Fibroblast of the aortic adventitia (primary cell): Measurements from ENCODE around the gene NTSR1. TPM values are rescaled to one million over a fixed set of nuclear protein-coding genes. Genes with fewer than 3 reads are reported as not detected.

Experiments used
- DNase-seq: peaks from one replicate; pipeline ENCODE4 v3.0.0-alpha.2; 2010; ENCODE audit warnings: low read depth
- H3K4me3 ChIP-seq: 2 replicates; pipeline ENCODE4 v1.5.1; 2011; ENCODE audit warnings: low read depth, mild to moderate bottlenecking, control low read depth, low read length, moderate library complexity
- total RNA-seq: library from RNA; depleted of rRNA; stranded (reverse); fragments of >200 nt; gene quantifications from 2 replicates; pipeline ENCODE4 v1.2.3, GENCODE V29; 2012; ENCODE audit warnings: low replicate concordance
- TF ChIP-seq, protein P1 (sequence below): IDR thresholded peaks from 2 replicates; pipeline ENCODE4 v1.5.1; 2011; ENCODE audit warnings: mild to moderate bottlenecking, low read length, control low read depth, inconsistent platforms; ENCODE audit not compliant: insufficient read depth

NTSR1 gene
- total RNA-seq, 1 donor, result 8.0 TPM

DNA sequence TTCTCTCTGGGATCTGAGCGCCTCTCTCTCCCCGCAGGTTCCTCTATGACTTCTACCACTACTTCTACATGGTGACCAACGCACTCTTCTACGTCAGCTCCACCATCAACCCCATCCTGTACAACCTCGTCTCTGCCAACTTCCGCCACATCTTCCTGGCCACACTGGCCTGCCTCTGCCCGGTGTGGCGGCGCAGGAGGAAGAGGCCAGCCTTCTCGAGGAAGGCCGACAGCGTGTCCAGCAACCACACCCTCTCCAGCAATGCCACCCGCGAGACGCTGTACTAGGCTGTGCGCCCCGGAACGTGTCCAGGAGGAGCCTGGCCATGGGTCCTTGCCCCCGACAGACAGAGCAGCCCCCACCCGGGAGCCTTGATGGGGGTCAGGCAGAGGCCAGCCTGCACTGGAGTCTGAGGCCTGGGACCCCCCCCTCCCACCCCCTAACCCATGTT is 51.4 kb downstream of the NTSR1 start:
- DNase-seq, result no peak
- H3K4me3 ChIP-seq, result no peak overlapping the region
- TF ChIP-seq, protein P1, sequence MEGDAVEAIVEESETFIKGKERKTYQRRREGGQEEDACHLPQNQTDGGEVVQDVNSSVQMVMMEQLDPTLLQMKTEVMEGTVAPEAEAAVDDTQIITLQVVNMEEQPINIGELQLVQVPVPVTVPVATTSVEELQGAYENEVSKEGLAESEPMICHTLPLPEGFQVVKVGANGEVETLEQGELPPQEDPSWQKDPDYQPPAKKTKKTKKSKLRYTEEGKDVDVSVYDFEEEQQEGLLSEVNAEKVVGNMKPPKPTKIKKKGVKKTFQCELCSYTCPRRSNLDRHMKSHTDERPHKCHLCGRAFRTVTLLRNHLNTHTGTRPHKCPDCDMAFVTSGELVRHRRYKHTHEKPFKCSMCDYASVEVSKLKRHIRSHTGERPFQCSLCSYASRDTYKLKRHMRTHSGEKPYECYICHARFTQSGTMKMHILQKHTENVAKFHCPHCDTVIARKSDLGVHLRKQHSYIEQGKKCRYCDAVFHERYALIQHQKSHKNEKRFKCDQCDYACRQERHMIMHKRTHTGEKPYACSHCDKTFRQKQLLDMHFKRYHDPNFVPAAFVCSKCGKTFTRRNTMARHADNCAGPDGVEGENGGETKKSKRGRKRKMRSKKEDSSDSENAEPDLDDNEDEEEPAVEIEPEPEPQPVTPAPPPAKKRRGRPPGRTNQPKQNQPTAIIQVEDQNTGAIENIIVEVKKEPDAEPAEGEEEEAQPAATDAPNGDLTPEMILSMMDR, result no peak

DNA sequence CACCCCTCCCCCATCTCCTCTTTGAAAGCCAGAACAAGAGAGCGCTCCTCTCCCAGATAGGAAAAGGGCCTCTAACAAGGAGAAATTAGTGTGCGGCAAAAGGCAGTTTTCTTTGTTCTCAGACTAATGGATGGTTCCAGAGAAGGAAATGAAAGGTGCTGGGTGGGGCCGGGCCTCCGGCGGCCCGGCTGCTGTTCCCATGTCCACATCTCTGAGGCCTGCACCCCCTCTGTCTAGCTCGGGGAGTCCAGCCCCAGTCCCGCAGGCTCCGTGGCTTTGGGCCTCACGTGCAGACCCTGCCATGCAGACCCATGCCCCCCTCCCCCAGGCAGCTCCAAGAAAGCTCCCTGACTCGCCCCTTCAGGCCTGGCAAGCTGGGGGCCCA is 51.8 kb downstream of the NTSR1 start:
- no peak overlapping the region for H3K4me3 ChIP-seq
- TF ChIP-seq, protein P1, result no peak
- DNase-seq, result no peak

DNA sequence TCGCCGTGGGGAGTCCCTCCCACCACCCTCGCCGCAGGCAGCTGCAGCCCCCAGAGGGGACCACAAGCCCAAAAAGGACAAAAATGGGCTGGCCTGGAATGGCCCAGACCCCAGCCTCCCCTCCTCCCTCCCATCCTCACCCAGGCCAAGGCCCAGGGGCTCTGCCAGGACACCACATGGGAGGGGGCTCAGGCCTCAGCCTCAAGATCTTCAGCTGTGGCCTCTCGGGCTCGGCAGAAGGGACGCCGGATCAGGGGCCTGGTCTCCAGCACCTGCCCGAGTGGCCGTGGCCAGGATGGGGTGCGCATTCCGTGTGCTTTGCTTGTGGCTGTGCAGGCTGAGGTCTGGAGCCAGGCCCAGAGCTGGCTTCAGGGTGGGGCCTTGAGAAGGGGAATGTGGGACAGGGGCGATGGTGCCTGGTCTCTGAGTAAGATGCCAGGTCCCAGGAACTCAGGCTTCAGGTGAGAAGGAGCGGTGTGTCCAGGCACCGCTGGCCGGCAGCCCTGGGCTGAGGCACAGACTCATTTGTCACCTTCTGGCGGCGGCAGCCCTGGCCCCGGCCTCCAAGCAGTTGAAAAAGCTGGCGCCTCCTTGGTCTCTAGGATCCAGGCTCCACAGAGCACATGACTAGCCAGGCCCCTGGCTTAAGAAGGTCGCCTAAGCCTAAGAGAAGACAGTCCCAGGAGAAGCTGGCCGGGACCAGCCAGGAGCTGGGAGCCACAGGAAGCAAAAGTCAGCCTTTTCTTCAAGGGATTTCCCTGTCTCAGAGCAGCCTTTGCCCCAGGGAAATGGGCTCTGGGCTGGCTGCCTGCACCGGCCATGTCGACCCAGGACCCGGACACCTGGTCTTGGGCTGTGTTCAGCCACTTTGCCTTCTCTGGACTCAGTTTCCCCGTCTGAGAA is 52.5 kb downstream of the NTSR1 start:
- no peak for DNase-seq
- H3K4me3 ChIP-seq, result no peak overlapping the region
- TF ChIP-seq, protein P1, result no peak

DNA sequence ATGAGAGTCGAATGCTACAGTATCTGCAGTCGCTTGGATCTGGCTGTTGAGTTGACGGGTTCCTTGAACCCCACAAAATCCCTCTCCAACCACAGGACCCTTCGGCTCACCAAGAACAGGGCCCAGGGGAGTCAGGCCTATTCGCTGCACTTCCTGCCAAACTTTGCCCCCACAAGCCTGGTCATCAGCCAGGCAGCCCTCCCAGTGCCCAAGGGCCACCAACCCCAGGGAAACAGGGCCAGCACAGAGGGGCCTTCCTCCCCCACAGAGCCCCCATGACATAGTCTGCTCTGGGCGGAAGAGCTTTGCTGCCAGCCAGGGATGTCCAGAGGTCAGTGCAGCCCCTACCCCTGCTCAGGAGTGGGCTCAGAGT is 53.1 kb downstream of the NTSR1 start:
- H3K4me3 ChIP-seq, result no peak overlapping the region
- TF ChIP-seq, protein P1, result no peak
- DNase-seq, result no peak

DNA sequence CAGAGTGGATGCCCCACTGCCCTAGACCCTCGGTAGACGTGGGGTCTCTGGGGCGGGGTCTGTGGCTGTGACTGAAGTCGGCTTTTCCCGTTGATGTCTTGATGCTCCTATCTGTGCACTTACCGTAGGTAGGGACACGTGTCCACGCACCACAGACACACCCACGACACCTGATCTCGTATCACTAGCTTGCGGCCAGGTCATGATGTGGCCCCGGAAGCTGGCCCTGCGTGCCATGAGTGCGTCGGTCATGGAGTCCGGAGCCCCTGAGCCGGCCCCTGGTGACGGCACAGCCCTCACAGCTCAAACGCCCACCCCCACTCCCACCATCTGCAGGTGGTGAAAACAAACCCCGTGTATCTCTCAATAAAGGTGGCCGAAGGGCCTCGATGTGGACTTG is 53.7 kb downstream of the NTSR1 start:
- DNase-seq, result no peak
- no peak overlapping the region for H3K4me3 ChIP-seq
- TF ChIP-seq, protein P1, result no peak

DNA sequence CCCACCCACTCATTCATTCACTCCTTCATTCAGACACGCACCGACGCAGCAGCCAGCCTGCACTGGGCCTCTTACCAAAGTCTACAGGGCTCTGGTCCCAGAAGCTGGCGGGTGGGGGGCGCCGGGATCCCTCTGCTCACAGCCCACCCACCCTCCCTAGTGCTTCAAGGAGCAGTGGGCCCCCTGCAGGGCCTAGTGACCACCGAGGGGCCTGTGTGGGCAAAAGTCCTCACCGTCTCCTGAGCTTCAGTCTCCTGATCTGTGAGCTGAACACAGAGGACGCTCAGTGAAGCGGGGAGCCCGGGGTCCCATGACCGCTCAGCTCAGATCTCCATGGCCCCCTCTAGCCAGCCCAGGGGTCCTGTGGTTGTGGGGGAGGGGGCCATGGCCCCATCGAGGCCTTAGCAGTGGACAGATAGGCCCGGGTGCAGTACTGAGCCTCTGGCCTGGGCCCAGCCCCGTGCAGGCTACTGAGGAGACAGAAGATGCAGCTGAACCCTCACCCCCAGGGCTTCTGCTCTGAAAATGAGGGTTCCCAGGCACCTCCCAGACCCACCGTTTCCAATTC is 54.2 kb downstream of the NTSR1 start:
- no peak overlapping the region for H3K4me3 ChIP-seq
- TF ChIP-seq, protein P1, result no peak
- DNase-seq, result no peak
